ENCODE data around the gene SEC23IP.

SEC23IP gene

GRCh38 chr10:119931871-119932270 is 39.3 kb downstream of the SEC23IP start:
- no peak for DNase-seq
- Histone ChIP-seq H3K36me3 (ENCODE audit: control insufficient read depth, insufficient read depth, low read length) (peaks cover 59% of the 10 kb centered on the region), H3K4me3 (ENCODE audit: insufficient read depth, low read depth, low read length, poor library complexity, severe bottlenecking) (no peak overlapping the region), H3K27me3 (replicated peaks; ENCODE audit: control insufficient read depth, insufficient read depth, low read length, poor library complexity, severe bottlenecking) (no peaks in the 10 kb centered on the region), H3K27ac (ENCODE audit: insufficient read depth, low read length, poor library complexity, severe bottlenecking) (no peak overlapping the region), H3K9me3 (ENCODE audit: control insufficient read depth, low read length) (no peaks in the 10 kb centered on the region), H3K4me1 (ENCODE audit: control insufficient read depth, insufficient read depth, low read length, poor library complexity, severe bottlenecking) (peaks cover 5% of the 10 kb centered on the region)

GRCh38 chr10:119932631-119933030 is 40.1 kb downstream of the SEC23IP start:
- Histone ChIP-seq H3K36me3 (ENCODE audit: control insufficient read depth, insufficient read depth, low read length) (peaks cover 53% of the 10 kb centered on the region), H3K9me3 (ENCODE audit: control insufficient read depth, low read length) (no peaks in the 10 kb centered on the region), H3K4me1 (ENCODE audit: control insufficient read depth, insufficient read depth, low read length, poor library complexity, severe bottlenecking) (peaks cover 5% of the 10 kb centered on the region), H3K27me3 (replicated peaks; ENCODE audit: control insufficient read depth, insufficient read depth, low read length, poor library complexity, severe bottlenecking) (no peaks in the 10 kb centered on the region), H3K27ac (ENCODE audit: insufficient read depth, low read length, poor library complexity, severe bottlenecking) (no peak overlapping the region), H3K4me3 (ENCODE audit: insufficient read depth, low read depth, low read length, poor library complexity, severe bottlenecking) (no peak overlapping the region)
- no peak for DNase-seq

- no peak for DNase-seq
- Histone ChIP-seq H3K9me3 (ENCODE audit: control insufficient read depth, low read length) (no peaks in the 10 kb centered on the region), H3K4me1 (ENCODE audit: control insufficient read depth, insufficient read depth, low read length, poor library complexity, severe bottlenecking) (peaks cover 5% of the 10 kb centered on the region), H3K36me3 (ENCODE audit: control insufficient read depth, insufficient read depth, low read length) (peaks cover 49% of the 10 kb centered on the region), H3K27me3 (replicated peaks; ENCODE audit: control insufficient read depth, insufficient read depth, low read length, poor library complexity, severe bottlenecking) (no peaks in the 10 kb centered on the region), H3K27ac (ENCODE audit: insufficient read depth, low read length, poor library complexity, severe bottlenecking) (no peak overlapping the region), H3K4me3 (ENCODE audit: insufficient read depth, low read depth, low read length, poor library complexity, severe bottlenecking) (no peak overlapping the region)
Observed at GRCh38 chr10:119933179-119933578, 40.6 kb downstream of the SEC23IP start.

GRCh38 chr10:119940487-119940886 is 48.0 kb downstream of the SEC23IP start:
- H3K4me3 ChIP-seq (ENCODE audit: insufficient read depth, low read depth, low read length, poor library complexity, severe bottlenecking) = no peak overlapping the region
- no peaks in the 10 kb centered on the region for H3K4me1 ChIP-seq (ENCODE audit: control insufficient read depth, insufficient read depth, low read length, poor library complexity, severe bottlenecking)
- no peaks in the 10 kb centered on the region for H3K9me3 ChIP-seq (ENCODE audit: control insufficient read depth, low read length)
- H3K27ac ChIP-seq (ENCODE audit: insufficient read depth, low read length, poor library complexity, severe bottlenecking) = no peak overlapping the region
- peaks cover 21% of the 10 kb centered on the region for H3K36me3 ChIP-seq (ENCODE audit: control insufficient read depth, insufficient read depth, low read length)
- no peaks in the 10 kb centered on the region for H3K27me3 ChIP-seq (replicated peaks; ENCODE audit: control insufficient read depth, insufficient read depth, low read length, poor library complexity, severe bottlenecking)
- DNase-seq = no peak

GRCh38 chr10:119942973-119943372 is 50.4 kb downstream of the SEC23IP start:
- Histone ChIP-seq H3K9me3 (ENCODE audit: control insufficient read depth, low read length) (no peaks in the 10 kb centered on the region), H3K4me1 (ENCODE audit: control insufficient read depth, insufficient read depth, low read length, poor library complexity, severe bottlenecking) (no peaks in the 10 kb centered on the region), H3K27me3 (replicated peaks; ENCODE audit: control insufficient read depth, insufficient read depth, low read length, poor library complexity, severe bottlenecking) (no peaks in the 10 kb centered on the region), H3K27ac (ENCODE audit: insufficient read depth, low read length, poor library complexity, severe bottlenecking) (no peak overlapping the region), H3K36me3 (ENCODE audit: control insufficient read depth, insufficient read depth, low read length) (peaks cover 21% of the 10 kb centered on the region), H3K4me3 (ENCODE audit: insufficient read depth, low read depth, low read length, poor library complexity, severe bottlenecking) (no peak overlapping the region)
- DNase-seq = no peak

GRCh38 chr10:119945805-119946204 is 53.3 kb downstream of the SEC23IP start:
- DNase-seq = no peak

GRCh38 chr10:119947300-119947699 is 54.8 kb downstream of the SEC23IP start:
- no peak for DNase-seq
- H3K27ac ChIP-seq (ENCODE audit: insufficient read depth, low read length, poor library complexity, severe bottlenecking) = no peak overlapping the region
- no peaks in the 10 kb centered on the region for H3K4me1 ChIP-seq (ENCODE audit: control insufficient read depth, insufficient read depth, low read length, poor library complexity, severe bottlenecking)
- no peaks in the 10 kb centered on the region for H3K27me3 ChIP-seq (replicated peaks; ENCODE audit: control insufficient read depth, insufficient read depth, low read length, poor library complexity, severe bottlenecking)
- no peak overlapping the region for H3K4me3 ChIP-seq (ENCODE audit: insufficient read depth, low read depth, low read length, poor library complexity, severe bottlenecking)
- H3K9me3 ChIP-seq (ENCODE audit: control insufficient read depth, low read length) = no peaks in the 10 kb centered on the region
- H3K36me3 ChIP-seq (ENCODE audit: control insufficient read depth, insufficient read depth, low read length) = peaks cover 9% of the 10 kb centered on the region

More at GRCh38 chr10:119945805-119946204, 53.3 kb downstream of the SEC23IP start:
- H3K27me3 ChIP-seq (replicated peaks; ENCODE audit: control insufficient read depth, insufficient read depth, low read length, poor library complexity, severe bottlenecking) = no peaks in the 10 kb centered on the region
- H3K4me1 ChIP-seq (ENCODE audit: control insufficient read depth, insufficient read depth, low read length, poor library complexity, severe bottlenecking) = no peaks in the 10 kb centered on the region
- H3K36me3 ChIP-seq (ENCODE audit: control insufficient read depth, insufficient read depth, low read length) = peaks cover 21% of the 10 kb centered on the region
- no peak overlapping the region for H3K27ac ChIP-seq (ENCODE audit: insufficient read depth, low read length, poor library complexity, severe bottlenecking)
- no peaks in the 10 kb centered on the region for H3K9me3 ChIP-seq (ENCODE audit: control insufficient read depth, low read length)
- H3K4me3 ChIP-seq (ENCODE audit: insufficient read depth, low read depth, low read length, poor library complexity, severe bottlenecking) = no peak overlapping the region

GRCh38 chr10:119957451-119957850 is 64.9 kb downstream of the SEC23IP start:
- no peak for DNase-seq
- Histone ChIP-seq H3K27me3 (replicated peaks; ENCODE audit: control insufficient read depth, insufficient read depth, low read length, poor library complexity, severe bottlenecking) (no peaks in the 10 kb centered on the region), H3K9me3 (ENCODE audit: control insufficient read depth, low read length) (no peaks in the 10 kb centered on the region), H3K36me3 (ENCODE audit: control insufficient read depth, insufficient read depth, low read length) (no peaks in the 10 kb centered on the region), H3K4me3 (ENCODE audit: insufficient read depth, low read depth, low read length, poor library complexity, severe bottlenecking) (no peak overlapping the region), H3K4me1 (ENCODE audit: control insufficient read depth, insufficient read depth, low read length, poor library complexity, severe bottlenecking) (no peaks in the 10 kb centered on the region), H3K27ac (ENCODE audit: insufficient read depth, low read length, poor library complexity, severe bottlenecking) (no peak overlapping the region)

- Histone ChIP-seq H3K9me3 (ENCODE audit: control insufficient read depth, low read length) (no peaks in the 10 kb centered on the region), H3K36me3 (ENCODE audit: control insufficient read depth, insufficient read depth, low read length) (no peaks in the 10 kb centered on the region), H3K4me3 (ENCODE audit: insufficient read depth, low read depth, low read length, poor library complexity, severe bottlenecking) (no peak overlapping the region), H3K27ac (ENCODE audit: insufficient read depth, low read length, poor library complexity, severe bottlenecking) (no peak overlapping the region), H3K4me1 (ENCODE audit: control insufficient read depth, insufficient read depth, low read length, poor library complexity, severe bottlenecking) (no peaks in the 10 kb centered on the region), H3K27me3 (replicated peaks; ENCODE audit: control insufficient read depth, insufficient read depth, low read length, poor library complexity, severe bottlenecking) (no peaks in the 10 kb centered on the region)
- DNase-seq = no peak
Observed at GRCh38 chr10:119962837-119963236, 70.3 kb downstream of the SEC23IP start.

- H3K27ac ChIP-seq (ENCODE audit: insufficient read depth, low read length, poor library complexity, severe bottlenecking) = no peak overlapping the region
- H3K27me3 ChIP-seq (replicated peaks; ENCODE audit: control insufficient read depth, insufficient read depth, low read length, poor library complexity, severe bottlenecking) = no peaks in the 10 kb centered on the region
- no peak overlapping the region for H3K4me3 ChIP-seq (ENCODE audit: insufficient read depth, low read depth, low read length, poor library complexity, severe bottlenecking)
- no peaks in the 10 kb centered on the region for H3K36me3 ChIP-seq (ENCODE audit: control insufficient read depth, insufficient read depth, low read length)
- H3K4me1 ChIP-seq (ENCODE audit: control insufficient read depth, insufficient read depth, low read length, poor library complexity, severe bottlenecking) = no peaks in the 10 kb centered on the region
- no peaks in the 10 kb centered on the region for H3K9me3 ChIP-seq (ENCODE audit: control insufficient read depth, low read length)
- DNase-seq = no peak
Observed at GRCh38 chr10:119967066-119967465, 74.5 kb downstream of the SEC23IP start.

GRCh38 chr10:119969609-119970008 is 77.1 kb downstream of the SEC23IP start:
- H3K27me3 ChIP-seq (replicated peaks; ENCODE audit: control insufficient read depth, insufficient read depth, low read length, poor library complexity, severe bottlenecking) = no peaks in the 10 kb centered on the region
- DNase-seq = no peak
- H3K4me3 ChIP-seq (ENCODE audit: insufficient read depth, low read depth, low read length, poor library complexity, severe bottlenecking) = no peak overlapping the region
- H3K27ac ChIP-seq (ENCODE audit: insufficient read depth, low read length, poor library complexity, severe bottlenecking) = no peak overlapping the region
- no peaks in the 10 kb centered on the region for H3K4me1 ChIP-seq (ENCODE audit: control insufficient read depth, insufficient read depth, low read length, poor library complexity, severe bottlenecking)
- H3K36me3 ChIP-seq (ENCODE audit: control insufficient read depth, insufficient read depth, low read length) = no peaks in the 10 kb centered on the region
- H3K9me3 ChIP-seq (ENCODE audit: control insufficient read depth, low read length) = no peaks in the 10 kb centered on the region

All from effector memory CD4-positive, alpha-beta T cell (primary cell).